Fibroblast of skin of left biceps (primary cell): Measurements from ENCODE around the gene DSCAML1.

ENCODE experiments used
- DNase-seq, 2 experiments: peaks; one replicate each; pipeline ENCODE4 v3.0.0-alpha.2; 2013; ENCODE audit warnings: low read depth in 2 of 2

The DSCAML1 gene

DNA sequence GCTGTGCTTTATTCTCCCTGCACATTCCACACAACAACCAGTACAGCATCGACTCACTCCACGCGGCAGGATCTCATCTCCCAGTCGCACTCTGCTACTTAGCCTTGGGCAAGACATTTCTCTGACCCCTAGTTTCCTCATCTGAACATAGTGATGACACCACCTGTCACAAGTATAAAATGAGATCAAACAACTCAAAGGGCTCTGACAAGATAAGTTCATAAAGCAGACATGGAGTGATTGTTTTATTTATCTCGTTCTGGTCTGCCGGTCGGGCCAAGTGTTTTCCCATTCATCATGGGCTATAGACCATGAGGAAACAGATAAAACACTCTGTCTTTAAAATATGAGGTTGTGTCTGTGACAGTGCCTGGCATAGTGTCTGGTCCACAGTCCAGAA, 35.0 kb downstream of the DSCAML1 start:
- no peak for DNase-seq

DNA sequence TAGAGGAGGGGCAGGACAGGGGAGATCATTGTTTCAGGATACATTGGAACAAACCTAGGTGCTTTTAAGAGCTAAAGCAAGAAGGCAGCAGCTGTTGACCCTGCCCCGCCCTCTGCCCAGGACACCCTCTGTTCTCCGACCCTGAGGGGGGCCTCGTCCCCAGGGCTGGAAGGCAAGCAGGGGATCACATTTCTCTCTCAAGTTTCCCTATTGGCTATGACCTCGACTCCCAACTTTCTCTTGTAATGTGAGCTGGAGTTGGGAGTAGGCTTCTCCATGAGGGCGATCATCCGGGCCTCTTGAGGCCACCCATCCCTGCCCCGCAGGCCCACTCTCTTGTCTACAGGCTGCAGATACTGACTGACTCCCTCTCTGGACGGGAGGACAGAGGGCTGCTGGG, 37.7 kb downstream of the DSCAML1 start:
- DNase-seq = no peak

DNA sequence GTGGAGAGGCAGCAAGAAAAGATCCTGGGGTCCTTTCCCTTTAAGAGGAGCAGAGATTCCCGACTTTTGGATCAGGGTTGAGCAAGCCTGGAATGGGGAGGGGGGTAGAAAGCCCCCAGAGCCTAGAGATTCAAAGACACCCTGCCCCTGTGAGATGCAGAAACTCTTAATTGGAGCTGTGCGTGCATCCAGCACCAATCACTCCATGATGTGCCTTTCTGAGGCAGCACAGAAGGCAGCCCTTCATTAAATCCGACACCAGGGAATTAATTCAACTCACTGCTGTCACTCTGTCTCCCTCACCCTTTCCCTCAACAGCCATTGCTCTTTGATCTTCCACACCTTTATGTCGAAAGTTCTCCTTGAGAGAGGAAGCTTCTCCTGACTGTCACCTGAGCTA, 43.0 kb downstream of the DSCAML1 start:
- no peak for DNase-seq

DNA sequence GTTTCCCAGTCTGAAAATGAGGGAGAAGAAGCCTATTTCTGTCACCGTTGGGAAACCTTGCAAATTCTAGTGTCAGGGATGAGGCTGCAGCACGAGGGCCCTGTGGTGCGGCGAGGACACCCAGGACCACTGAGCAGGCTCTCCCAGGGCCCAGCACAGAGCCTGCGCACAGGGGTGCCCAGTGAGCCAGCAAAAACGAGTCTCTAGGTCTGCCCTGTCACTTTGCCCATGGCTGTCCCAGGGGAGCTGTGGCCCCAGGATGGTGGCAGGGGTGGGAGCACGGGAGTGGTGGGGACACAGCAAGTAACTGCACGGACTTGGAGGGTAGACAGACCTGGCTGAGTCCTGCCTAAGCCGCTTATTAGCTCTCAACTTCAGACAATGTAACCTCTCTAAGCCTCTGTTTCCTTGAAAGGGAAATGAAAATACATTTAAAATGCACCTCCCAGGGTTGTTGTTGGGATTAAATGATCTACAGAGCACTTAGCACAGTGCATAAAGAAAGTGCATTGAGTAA, 44.2 kb downstream of the DSCAML1 start:
- no peak for DNase-seq

DNA sequence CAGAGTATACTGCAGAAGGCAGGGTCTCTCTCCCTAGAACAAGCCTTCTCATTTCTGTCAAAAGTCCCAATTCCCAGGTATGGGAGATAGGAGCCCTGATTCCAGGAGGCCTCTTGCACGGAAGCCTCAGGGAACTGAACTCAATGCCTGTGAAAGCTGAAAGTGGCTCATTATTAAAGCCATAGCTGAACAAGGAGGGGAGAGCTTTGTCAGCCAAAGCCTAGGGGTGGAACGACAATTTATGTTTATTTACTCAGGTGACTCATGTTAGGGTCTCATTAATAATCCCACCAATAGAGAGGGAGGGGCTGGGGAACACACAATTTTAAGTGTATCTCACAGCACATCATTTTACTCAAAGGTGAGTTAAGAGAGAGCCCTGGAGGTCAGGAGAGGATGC, 44.9 kb downstream of the DSCAML1 start:
- DNase-seq = no peak

DNA sequence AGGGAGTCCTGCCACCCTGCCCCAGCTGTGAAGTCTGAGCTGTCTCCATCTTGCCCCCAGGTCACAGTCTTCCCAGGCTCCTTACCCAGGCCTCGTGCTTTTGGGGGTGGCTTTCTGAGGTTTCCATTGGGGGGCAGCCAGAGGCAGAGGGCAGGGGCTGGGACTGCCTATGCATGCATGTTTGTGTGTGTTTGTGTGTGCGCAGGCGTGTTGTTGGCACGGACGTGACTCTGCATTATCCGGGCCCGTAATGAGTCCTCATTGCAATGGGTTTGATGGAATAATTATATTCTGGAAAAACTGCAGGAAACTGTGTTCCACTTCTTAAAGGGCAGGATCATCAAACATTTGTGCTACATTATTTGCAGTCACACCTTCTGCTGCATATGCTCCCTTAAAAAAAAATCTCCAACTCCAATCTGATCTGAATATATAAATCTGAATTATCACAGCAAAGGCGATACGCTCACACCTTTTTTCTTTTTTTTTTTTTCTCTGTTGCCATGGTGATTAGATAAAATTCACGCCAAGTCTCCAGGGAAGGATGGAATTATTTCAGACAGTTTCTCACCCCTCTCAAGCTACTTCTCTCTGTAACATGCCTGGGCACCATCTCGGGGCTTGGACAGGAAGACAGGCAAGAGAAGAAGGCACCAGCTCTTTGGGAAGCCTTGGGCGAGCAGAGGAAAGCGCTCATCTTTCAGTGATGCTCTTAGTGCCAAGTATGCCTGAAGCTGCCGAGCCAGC, 45.9 kb downstream of the DSCAML1 start:
- no peak for DNase-seq

GRCh38 chr11:117750357-117750756, 46.7 kb downstream of the DSCAML1 start:
- no peak for DNase-seq

DNA sequence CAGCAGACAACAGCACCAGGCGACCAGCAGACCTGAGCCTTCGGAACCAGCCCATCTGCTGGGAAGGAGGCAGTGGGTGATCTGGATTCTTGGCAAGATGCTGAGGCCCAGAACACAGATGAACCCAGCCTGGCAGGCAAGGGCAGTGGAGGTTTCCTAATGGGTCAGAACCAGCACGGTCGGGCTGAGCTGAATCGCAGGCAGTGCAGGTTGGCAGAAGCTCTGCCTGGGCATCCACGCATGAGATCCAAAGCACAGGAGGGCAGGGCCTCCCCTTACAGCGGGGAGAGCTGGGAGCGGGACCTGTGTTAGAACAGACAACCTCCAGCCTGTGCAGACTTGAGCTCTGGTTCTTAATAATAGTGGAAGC, 47.5 kb downstream of the DSCAML1 start:
- no peak for DNase-seq

GRCh38 chr11:117748771-117749540, 48.1 kb downstream of the DSCAML1 start:
- DNase-seq = no peak

GRCh38 chr11:117747892-117748291, 49.1 kb downstream of the DSCAML1 start:
- DNase-seq = no peak

- no peak for DNase-seq
Measured at GRCh38 chr11:117745346-117745745, 51.7 kb downstream of the DSCAML1 start.

DNA sequence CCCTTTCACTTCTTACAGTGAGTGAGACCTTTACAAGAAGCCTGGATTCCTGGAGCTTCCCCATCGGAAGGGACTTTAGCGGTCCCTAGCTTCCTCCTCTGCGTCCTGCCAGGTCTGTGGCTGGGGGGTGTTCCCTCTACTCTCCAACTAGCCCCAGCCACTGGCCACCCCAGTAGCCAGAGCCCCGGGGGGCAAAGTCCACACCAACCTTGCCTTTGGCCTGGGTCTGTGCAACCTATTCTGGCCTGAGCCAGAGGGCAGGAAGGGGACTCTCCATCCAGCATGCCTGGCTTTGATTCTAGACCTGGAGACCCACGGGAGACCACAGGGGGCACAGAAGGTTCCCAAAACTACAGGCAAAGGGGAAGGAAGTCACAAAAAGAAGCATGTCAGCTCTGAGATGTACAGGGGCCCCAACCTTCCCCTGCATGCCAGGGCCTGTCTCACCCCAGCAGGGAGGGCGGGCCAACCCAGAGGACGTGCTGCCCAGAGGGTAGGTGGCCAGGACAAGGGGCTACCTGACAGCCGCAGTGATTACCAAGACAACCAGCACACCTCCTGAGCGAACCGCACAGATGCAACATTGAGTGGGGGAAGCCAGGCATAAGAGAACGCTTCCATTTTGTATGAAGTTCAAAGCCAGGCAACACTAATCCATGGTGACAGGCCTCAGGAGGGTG, 52.4 kb downstream of the DSCAML1 start:
- DNase-seq = no peak

DNA sequence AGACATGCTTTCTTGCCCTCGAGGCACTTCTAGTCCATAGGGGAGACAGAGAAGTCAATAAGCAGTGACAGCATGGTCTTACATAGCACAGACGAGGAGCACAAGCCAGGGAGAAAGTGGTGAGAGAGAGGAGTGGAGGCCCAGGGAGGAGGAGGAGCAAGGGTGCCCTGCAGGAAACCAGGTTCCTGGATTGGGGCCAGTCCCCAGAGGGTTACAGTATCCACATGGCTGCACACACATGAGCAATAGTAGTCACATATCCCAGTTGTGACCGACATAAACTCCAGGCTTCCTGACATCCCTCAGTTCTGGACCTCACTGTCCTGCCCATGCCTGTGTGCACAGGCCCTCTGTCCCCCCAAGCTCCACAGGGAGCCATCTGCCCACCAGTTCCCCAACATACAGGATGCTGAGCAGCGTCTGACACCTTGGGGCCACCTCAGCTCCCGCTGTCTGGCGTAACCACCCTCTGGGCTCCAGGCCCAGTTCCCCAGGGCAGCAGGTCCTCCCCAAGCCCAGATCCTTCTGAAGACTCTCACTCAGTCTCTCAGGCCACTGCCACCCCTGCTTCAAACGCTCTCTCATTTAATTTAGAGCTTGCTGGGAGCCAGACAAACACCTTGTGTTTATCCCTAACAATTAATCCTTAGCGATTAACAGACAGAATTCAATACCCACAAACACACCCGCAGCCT, 53.7 kb downstream of the DSCAML1 start:
- no peak for DNase-seq

- no peak for DNase-seq
Measured at GRCh38 chr11:117738246-117738957, 58.6 kb downstream of the DSCAML1 start.

GRCh38 chr11:117735350-117735977, 61.6 kb downstream of the DSCAML1 start:
- no peak for DNase-seq

GRCh38 chr11:117734601-117735024, 62.4 kb downstream of the DSCAML1 start:
- no peak for DNase-seq

GRCh38 chr11:117733316-117733715, 63.7 kb downstream of the DSCAML1 start:
- DNase-seq = no peak

DNA sequence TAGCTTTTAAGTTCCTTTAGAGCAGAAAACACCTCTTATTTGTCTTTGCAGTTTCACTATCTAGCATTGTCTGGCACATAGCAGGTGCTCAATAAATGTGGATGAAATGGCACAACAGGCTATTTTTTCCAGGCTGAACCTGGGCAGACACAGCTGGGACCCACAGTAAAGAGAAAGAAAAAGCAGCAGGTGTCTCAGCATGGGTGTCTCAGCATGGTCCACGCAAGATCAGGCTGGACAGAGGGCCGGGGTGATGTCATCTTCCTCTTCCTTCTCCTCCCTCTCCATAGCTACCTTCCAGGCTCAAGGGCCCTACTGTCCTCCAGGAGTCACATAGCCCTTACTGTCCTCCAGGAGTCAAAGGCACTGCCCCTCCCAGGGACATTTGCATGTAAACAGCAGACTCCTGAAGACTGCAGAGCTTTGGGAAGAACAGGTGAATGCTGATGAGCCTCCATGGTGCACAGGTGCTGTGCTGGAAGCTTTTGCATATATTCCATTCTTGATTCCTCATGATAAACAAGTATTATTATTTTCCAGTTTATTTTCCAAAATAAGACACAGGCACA, 65.2 kb downstream of the DSCAML1 start:
- DNase-seq = no peak

DNA sequence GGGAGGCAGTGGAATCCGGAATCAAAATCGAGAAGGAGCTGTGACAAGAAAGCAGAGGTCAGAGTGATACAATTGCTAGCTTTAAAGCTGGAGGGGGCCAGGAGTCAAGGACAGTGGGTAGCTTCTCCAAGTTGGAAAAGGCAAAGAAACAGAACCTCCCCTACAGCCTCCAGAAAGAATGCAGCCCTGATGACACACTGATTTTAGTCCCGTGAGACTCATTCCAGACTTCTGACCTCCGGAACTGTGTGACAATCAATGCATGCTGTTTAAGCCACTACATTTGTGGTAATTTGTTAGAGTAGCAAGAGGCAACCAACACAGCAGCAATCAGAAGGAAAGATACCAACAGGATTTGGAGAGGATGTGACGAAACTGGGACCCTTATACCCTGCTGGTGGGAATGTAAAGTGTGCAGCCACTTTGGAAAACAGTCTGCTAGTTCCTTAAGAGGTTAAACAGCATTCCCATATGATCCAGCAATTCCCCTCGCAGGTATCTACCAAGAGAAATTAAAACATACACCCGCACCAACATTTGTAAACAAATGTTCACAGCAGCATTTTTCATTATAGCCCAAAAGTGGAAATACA, 66.7 kb downstream of the DSCAML1 start:
- DNase-seq = no peak
